OCI-LY1 (cell line): ENCODE measurements around the gene GALNTL6.

Source experiments
- EZH2 ChIP-seq: fragments of 200-600 bp; sonication (generic), shearing (Covaris generic); IDR thresholded peaks from 2 replicates; pipeline ENCODE4 v1.8.0; 2017; ENCODE audit warnings: borderline replicate concordance, mixed run types, mild to moderate bottlenecking, antibody characterized with exemption, low read length, moderate library complexity, mixed read lengths
- TF ChIP-seq, protein P1 (sequence below): fragments of 200-600 bp; sonication (generic), shearing (Covaris generic); IDR thresholded peaks from 2 replicates; pipeline ENCODE4 v1.5.1; 2017; ENCODE audit warnings: mild to moderate bottlenecking, antibody characterized with exemption, low read length, moderate library complexity, mixed read lengths

DNA sequence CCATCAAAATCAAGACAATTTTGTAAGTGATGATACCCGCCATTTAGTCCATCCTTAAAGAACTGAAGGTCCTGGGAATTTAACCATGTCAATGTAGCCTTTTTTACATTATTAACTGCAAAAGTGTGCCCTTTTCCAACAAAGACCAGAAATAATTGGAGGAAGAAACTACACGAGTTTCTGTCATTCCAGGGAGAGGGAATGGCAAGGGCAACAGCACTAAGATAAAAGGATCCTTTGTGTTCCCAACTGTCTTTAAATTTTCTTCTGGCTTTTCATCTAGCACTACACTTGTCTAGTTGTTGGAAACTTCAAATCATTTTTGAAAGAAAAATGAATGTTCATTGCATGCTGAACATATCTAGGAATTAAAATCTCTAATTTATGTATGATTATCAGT lies 286.2 kb downstream of the GALNTL6 start:
- TF ChIP-seq, protein P1, sequence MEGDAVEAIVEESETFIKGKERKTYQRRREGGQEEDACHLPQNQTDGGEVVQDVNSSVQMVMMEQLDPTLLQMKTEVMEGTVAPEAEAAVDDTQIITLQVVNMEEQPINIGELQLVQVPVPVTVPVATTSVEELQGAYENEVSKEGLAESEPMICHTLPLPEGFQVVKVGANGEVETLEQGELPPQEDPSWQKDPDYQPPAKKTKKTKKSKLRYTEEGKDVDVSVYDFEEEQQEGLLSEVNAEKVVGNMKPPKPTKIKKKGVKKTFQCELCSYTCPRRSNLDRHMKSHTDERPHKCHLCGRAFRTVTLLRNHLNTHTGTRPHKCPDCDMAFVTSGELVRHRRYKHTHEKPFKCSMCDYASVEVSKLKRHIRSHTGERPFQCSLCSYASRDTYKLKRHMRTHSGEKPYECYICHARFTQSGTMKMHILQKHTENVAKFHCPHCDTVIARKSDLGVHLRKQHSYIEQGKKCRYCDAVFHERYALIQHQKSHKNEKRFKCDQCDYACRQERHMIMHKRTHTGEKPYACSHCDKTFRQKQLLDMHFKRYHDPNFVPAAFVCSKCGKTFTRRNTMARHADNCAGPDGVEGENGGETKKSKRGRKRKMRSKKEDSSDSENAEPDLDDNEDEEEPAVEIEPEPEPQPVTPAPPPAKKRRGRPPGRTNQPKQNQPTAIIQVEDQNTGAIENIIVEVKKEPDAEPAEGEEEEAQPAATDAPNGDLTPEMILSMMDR: no peak
- no peak for TF ChIP-seq EZH2
